NCI-H226 (cell line): ENCODE data around the gene STK32A.
"Not testable (repeated sequence)": the region's sequence is repeated elsewhere in the genome, so short reads cannot be mapped to it uniquely, and the experiment has no call there.

Experiments used
- DNase-seq: peaks from one replicate; pipeline ENCODE4 v3.0.0-alpha.2; 2015

STK32A gene

GRCh38 chr5:147348451-147348850 is 113.6 kb downstream of the STK32A start:
- no peak for DNase-seq

GRCh38 chr5:147349241-147349640 is 114.4 kb downstream of the STK32A start:
- no peak for DNase-seq

- DNase-seq: peak; percentile 15
These were observed 124.3 kb downstream of the STK32A start for GRCh38 chr5:147359101-147359500.

- peak; percentile 57 for DNase-seq
These were observed 124.8 kb downstream of the STK32A start for GRCh38 chr5:147359581-147359980.

- no peak for DNase-seq
These were observed 126.0 kb downstream of the STK32A start for GRCh38 chr5:147360816-147361215.

GRCh38 chr5:147361441-147362175 is 126.8 kb downstream of the STK32A start:
- DNase-seq: no peak

GRCh38 chr5:147367381-147367780 is 132.6 kb downstream of the STK32A start:
- not testable (repeated sequence) for DNase-seq

GRCh38 chr5:147369742-147370374 is 135.0 kb downstream of the STK32A start:
- DNase-seq: no peak

- DNase-seq: no peak
These were observed 136.5 kb downstream of the STK32A start for GRCh38 chr5:147371290-147371689.

- DNase-seq: no peak
These were observed 137.4 kb downstream of the STK32A start for GRCh38 chr5:147372191-147372590.

- DNase-seq: no peak
These were observed 138.5 kb downstream of the STK32A start for GRCh38 chr5:147373328-147373727.

GRCh38 chr5:147375151-147375550 is 140.3 kb downstream of the STK32A start:
- no peak for DNase-seq

GRCh38 chr5:147377682-147378081 is 142.9 kb downstream of the STK32A start:
- DNase-seq: no peak

GRCh38 chr5:147381555-147381954 is 146.7 kb downstream of the STK32A start:
- no peak for DNase-seq

- DNase-seq: no peak
These were observed 147.9 kb downstream of the STK32A start for GRCh38 chr5:147382776-147383175.

GRCh38 chr5:147384346-147385193 is 149.7 kb downstream of the STK32A start:
- peak; percentile 90 for DNase-seq

- no peak for DNase-seq
These were observed 152.3 kb downstream of the STK32A start for GRCh38 chr5:147387109-147387508.

- DNase-seq: no peak
These were observed 153.6 kb downstream of the STK32A start for GRCh38 chr5:147388184-147389108.

- DNase-seq: no peak
These were observed 155.9 kb downstream of the STK32A start for GRCh38 chr5:147390654-147391225.

- peak; percentile 88 for DNase-seq
These were observed 157.0 kb downstream of the STK32A start for GRCh38 chr5:147391781-147392180.

GRCh38 chr5:147393874-147394672 is 159.2 kb downstream of the STK32A start:
- no peak for DNase-seq
